ENCODE measurements around the gene MAMSTR. TPM values are rescaled to one million over a fixed set of nuclear protein-coding genes. Genes with fewer than 3 reads are reported as not detected.

Gene MAMSTR
- total RNA-seq, 1 donor from 2014 or later = 2.7 TPM

GRCh38 chr19:48734625-48735024, 15.1 kb upstream of the MAMSTR start:
- H3K27ac Mint-ChIP-seq (ENCODE audit: unreplicated experiment) = peak overlapping the region; percentile 86

DNA sequence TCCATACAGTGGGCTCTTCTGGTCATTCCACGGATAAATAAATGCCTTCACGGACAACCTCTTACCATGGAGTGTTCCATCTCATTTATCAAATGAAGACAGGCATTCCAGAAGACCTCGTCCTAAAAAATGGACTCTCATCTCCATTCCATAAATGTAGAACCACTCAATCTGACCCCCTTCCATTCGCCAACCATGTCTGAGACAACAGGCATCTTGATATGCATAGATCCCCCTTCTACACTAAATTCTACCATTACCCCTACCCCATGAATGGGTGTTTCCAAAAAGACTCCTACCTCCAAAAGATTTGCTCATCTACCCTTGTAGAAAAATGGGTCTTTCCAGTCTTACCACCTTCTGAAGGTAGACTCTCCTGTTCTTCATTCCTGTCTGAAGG, 11.9 kb upstream of the MAMSTR start:
- TF ChIP-seq CTCF (IDR thresholded peaks at IDR 0.05; ENCODE audit: partially characterized antibody, unreplicated experiment) = no peak
- no peak for DNase-seq
- Mint-ChIP-seq H3K4me1 (ENCODE audit: low read depth, unreplicated experiment) (peaks cover 4% of the 10 kb centered on the region), H3K9me3 (ENCODE audit: unreplicated experiment) (peaks cover 8% of the 10 kb centered on the region), H3K27ac (ENCODE audit: unreplicated experiment) (no peak overlapping the region), H3K4me3 (ENCODE audit: unreplicated experiment) (peak overlapping the region; percentile 14), H3K27me3 (ENCODE audit: unreplicated experiment) (peaks cover 9% of the 10 kb centered on the region), H3K36me3 (ENCODE audit: unreplicated experiment) (peaks cover 9% of the 10 kb centered on the region)

More at GRCh38 chr19:48734625-48735024, 15.1 kb upstream of the MAMSTR start:
- Mint-ChIP-seq H3K9me3 (ENCODE audit: unreplicated experiment) (peaks cover 20% of the 10 kb centered on the region), H3K4me3 (ENCODE audit: unreplicated experiment) (peak overlapping the region; percentile 75), H3K27me3 (ENCODE audit: unreplicated experiment) (peaks cover 22% of the 10 kb centered on the region), H3K36me3 (ENCODE audit: unreplicated experiment) (peaks cover 7% of the 10 kb centered on the region), H3K4me1 (ENCODE audit: low read depth, unreplicated experiment) (peaks cover 18% of the 10 kb centered on the region)
- TF ChIP-seq CTCF (IDR thresholded peaks at IDR 0.05; ENCODE audit: partially characterized antibody, unreplicated experiment) = no peak
- DNase-seq = no peak

DNA sequence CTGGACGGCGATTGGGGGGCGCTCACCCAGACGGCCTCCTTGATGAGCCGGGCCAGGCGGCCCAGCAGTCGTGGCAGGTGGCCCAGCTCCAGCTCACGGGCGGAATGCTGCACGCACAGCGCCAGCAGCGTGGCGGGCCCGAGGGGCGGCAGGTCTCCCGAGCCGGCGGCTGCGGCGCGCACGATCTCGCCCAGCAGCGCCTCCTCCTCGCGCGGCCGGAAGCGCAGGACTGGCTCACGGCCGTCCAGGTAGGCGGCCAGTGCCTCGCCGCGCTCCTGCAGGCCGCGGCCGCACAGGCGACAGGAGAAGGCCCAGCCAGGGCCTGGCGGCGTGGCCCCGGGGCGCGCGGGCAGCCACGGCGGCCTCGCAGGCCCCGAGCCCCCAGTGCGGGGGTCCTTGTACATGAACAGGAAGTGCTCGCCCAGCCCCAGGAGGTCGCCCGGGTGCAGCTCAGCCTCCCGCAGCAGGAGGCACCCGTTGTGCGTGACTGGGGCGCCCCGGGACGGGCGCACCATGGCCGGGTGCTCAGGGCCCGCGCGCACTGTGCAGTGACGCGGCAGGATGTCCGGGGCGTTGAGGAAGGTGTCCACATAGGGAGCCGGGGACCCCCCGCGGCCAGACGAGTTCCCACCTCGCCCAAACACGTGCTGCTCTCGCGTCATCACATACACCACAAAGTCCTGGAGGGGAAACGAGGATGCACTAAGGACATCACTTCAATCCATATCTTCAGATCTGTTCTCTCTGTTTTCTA, 9.6 kb upstream of the MAMSTR start:
- no peak overlapping the region for H3K4me3 Mint-ChIP-seq (ENCODE audit: unreplicated experiment)
- H3K27me3 Mint-ChIP-seq (ENCODE audit: unreplicated experiment) = peaks cover 6% of the 10 kb centered on the region
- peaks cover 12% of the 10 kb centered on the region for H3K36me3 Mint-ChIP-seq (ENCODE audit: unreplicated experiment)
- peaks cover 3% of the 10 kb centered on the region for H3K4me1 Mint-ChIP-seq (ENCODE audit: low read depth, unreplicated experiment)
- H3K27ac Mint-ChIP-seq (ENCODE audit: unreplicated experiment) = no peak overlapping the region
- TF ChIP-seq CTCF (IDR thresholded peaks at IDR 0.05; ENCODE audit: partially characterized antibody, unreplicated experiment) = no peak
- no peak for DNase-seq
- peaks cover 9% of the 10 kb centered on the region for H3K9me3 Mint-ChIP-seq (ENCODE audit: unreplicated experiment)

DNA sequence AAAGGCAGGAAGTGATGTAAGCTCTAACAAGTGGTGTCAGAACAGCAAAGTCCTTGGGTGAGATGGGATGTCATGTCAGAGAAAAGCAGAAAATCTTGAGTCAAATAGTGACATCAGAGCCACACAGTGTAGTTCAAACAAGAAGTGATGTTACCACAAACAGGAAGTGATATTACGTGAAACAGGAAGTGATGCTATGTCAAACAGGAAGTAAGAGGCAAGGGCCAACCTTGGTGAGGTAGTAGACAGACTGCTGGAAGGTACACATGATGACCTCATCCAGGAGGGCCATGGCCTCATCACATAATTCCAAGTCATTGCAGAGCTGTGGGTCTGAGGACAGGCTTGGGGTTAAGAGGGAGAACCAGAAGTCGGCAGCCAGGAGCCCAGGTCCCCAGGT, 7.0 kb upstream of the MAMSTR start:
- Mint-ChIP-seq H3K4me1 (ENCODE audit: low read depth, unreplicated experiment) (peaks cover 3% of the 10 kb centered on the region), H3K4me3 (ENCODE audit: unreplicated experiment) (no peak overlapping the region), H3K9me3 (ENCODE audit: unreplicated experiment) (peaks cover 13% of the 10 kb centered on the region), H3K27me3 (ENCODE audit: unreplicated experiment) (peaks cover 7% of the 10 kb centered on the region), H3K27ac (ENCODE audit: unreplicated experiment) (no peak overlapping the region), H3K36me3 (ENCODE audit: unreplicated experiment) (peaks cover 9% of the 10 kb centered on the region)
- no peak for DNase-seq
- no peak for TF ChIP-seq CTCF (IDR thresholded peaks at IDR 0.05; ENCODE audit: partially characterized antibody, unreplicated experiment)

All from glutamatergic neuron (in vitro differentiated cells).